ENCODE data around the gene CYGB.

CYGB gene

GRCh38 chr17:76549539-76549938, 12.0 kb upstream of the CYGB start:
- TF ChIP-seq, protein P1, sequence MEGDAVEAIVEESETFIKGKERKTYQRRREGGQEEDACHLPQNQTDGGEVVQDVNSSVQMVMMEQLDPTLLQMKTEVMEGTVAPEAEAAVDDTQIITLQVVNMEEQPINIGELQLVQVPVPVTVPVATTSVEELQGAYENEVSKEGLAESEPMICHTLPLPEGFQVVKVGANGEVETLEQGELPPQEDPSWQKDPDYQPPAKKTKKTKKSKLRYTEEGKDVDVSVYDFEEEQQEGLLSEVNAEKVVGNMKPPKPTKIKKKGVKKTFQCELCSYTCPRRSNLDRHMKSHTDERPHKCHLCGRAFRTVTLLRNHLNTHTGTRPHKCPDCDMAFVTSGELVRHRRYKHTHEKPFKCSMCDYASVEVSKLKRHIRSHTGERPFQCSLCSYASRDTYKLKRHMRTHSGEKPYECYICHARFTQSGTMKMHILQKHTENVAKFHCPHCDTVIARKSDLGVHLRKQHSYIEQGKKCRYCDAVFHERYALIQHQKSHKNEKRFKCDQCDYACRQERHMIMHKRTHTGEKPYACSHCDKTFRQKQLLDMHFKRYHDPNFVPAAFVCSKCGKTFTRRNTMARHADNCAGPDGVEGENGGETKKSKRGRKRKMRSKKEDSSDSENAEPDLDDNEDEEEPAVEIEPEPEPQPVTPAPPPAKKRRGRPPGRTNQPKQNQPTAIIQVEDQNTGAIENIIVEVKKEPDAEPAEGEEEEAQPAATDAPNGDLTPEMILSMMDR (IDR thresholded peaks at IDR 0.05; ENCODE audit: low read depth, low read length, missing control alignments), result no peak
- H3K4me3 ChIP-seq (ENCODE audit: low read depth, low read length), result no peak overlapping the region
- DNase-seq (ENCODE audit: low read depth), result no peak

- no peak for DNase-seq (ENCODE audit: low read depth)
- TF ChIP-seq, protein P1 (IDR thresholded peaks at IDR 0.05; ENCODE audit: low read depth, low read length, missing control alignments), result no peak
- no peak overlapping the region for H3K4me3 ChIP-seq (ENCODE audit: low read depth, low read length)
Measured at GRCh38 chr17:76549215-76549518, 11.7 kb upstream of the CYGB start.

GRCh38 chr17:76548378-76549214, 11.1 kb upstream of the CYGB start:
- DNase-seq (ENCODE audit: low read depth), result no peak
- TF ChIP-seq, protein P1 (IDR thresholded peaks at IDR 0.05; ENCODE audit: low read depth, low read length, missing control alignments), result no peak
- H3K4me3 ChIP-seq (ENCODE audit: low read depth, low read length), result no peak overlapping the region

DNA sequence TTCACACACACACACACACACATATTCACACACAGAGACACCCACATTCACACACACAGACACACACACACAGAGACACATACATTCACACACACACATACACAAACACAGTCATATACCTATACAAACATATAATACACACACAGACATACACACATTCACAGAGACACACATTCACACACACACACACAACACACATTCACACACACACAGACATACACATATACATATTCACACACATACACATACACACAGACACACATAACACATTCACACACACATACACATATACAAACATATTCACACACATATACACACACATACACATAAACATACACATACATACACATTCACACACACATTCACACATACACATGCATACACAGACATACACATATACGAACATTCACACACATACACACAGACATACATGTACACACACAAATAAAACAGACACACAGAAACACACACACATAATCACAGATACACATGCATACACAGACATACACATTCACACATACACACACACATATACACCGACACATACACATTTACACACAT, 10.2 kb upstream of the CYGB start:
- H3K4me3 ChIP-seq (ENCODE audit: low read depth, low read length), result no peak overlapping the region
- TF ChIP-seq, protein P1 (IDR thresholded peaks at IDR 0.05; ENCODE audit: low read depth, low read length, missing control alignments), result no peak
- DNase-seq (ENCODE audit: low read depth), result no peak

DNA sequence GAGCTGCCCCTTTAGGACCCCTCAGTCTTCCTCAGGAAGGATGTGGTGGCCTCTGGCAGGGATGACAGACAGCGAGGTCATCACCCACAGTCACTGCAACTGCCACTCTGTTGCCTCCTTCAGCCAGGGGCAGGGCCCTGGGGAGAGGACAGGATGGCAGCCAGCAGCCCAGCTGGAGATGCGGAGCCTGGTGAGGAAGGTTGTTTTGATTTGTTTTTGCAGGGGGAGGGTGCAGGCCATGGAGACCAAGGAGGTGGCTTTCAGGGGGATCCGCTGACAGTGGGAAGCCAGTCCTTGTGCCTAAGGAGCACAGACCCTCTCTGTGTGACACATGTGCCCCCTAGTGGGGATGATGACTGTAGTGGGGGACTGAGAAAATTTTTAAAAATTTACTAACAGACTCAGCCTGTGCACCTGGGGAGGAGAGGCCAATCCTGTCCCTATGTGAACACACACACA, 9.7 kb upstream of the CYGB start:
- TF ChIP-seq, protein P1 (IDR thresholded peaks at IDR 0.05; ENCODE audit: low read depth, low read length, missing control alignments), result peak; percentile 75
- DNase-seq (ENCODE audit: low read depth), result no peak
- H3K4me3 ChIP-seq (ENCODE audit: low read depth, low read length), result no peak overlapping the region

DNA sequence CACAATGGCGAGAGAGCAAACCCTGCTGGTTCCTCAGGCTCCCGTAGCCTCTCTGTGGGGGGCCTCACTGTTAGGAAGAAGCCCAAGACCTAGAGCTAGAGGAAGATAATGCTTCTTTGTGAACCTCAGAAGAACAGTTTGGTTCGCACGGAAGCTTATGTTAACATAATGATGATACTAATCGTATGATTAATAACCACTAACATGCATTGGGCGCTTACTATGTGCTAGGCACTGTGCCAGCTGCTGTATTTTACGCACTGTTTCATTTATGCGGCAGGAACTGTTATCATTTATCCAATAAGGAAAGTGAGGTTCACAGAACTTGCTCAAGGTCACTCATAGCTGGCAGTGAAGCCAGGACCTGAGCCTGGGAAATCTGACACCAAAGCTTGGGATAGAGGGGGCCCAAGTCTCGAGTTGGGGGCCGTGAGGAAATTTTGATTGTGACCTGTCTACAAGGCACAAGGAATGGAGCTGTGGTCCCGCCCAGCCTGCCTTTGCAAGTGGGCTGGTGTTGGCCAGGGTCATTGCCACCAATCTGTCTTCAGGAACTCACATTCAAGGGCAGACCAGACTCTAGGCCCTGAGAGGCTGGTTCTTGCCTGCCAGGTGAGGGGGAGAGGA, 9.2 kb upstream of the CYGB start:
- TF ChIP-seq, protein P1 (IDR thresholded peaks at IDR 0.05; ENCODE audit: low read depth, low read length, missing control alignments), result no peak

More for the DNA sequence above, 9.2 kb upstream of the CYGB start:
- no peak for DNase-seq (ENCODE audit: low read depth)
- H3K4me3 ChIP-seq (ENCODE audit: low read depth, low read length), result no peak overlapping the region
